ENCODE data around the gene CELA3A.

Gene CELA3A

GRCh38 chr1:22043198-22043769, 41.8 kb downstream of the CELA3A start:
- no peak for DNase-seq (ENCODE audit: low spot score in 2 of 2)
- no peak for ATAC-seq (ENCODE audit: low read depth)
- Mint-ChIP-seq H3K4me1 (peaks cover 28% of the 10 kb centered on the region), H3K9me3 (peaks cover 4% of the 10 kb centered on the region), H3K4me3 (no peak overlapping the region), H3K36me3 (peaks cover 5% of the 10 kb centered on the region), H3K27ac (peak overlapping the region; percentile 30), H3K27me3 (no peaks in the 10 kb centered on the region)

- no peak for DNase-seq (ENCODE audit: low spot score in 2 of 2)
- Mint-ChIP-seq H3K9me3 (peaks cover 4% of the 10 kb centered on the region), H3K4me3 (no peak overlapping the region), H3K27ac (peak overlapping the region; percentile 45), H3K4me1 (peaks cover 30% of the 10 kb centered on the region), H3K27me3 (no peaks in the 10 kb centered on the region), H3K36me3 (peaks cover 5% of the 10 kb centered on the region)
- no peak for ATAC-seq (ENCODE audit: low read depth)
Observed at GRCh38 chr1:22044690-22045420, 43.4 kb downstream of the CELA3A start.

- ATAC-seq (ENCODE audit: low read depth) (no peak), DNase-seq (ENCODE audit: low spot score in 2 of 2) (no peak)
- Mint-ChIP-seq H3K36me3 (peaks cover 5% of the 10 kb centered on the region), H3K4me3 (no peak overlapping the region), H3K27me3 (no peaks in the 10 kb centered on the region), H3K9me3 (peaks cover 4% of the 10 kb centered on the region), H3K4me1 (peaks cover 26% of the 10 kb centered on the region), H3K27ac (peak overlapping the region; percentile 7)
Observed at GRCh38 chr1:22045604-22046228, 44.3 kb downstream of the CELA3A start.

GRCh38 chr1:22048351-22049192, 47.1 kb downstream of the CELA3A start:
- Mint-ChIP-seq H3K27ac (no peak overlapping the region), H3K4me1 (peaks cover 16% of the 10 kb centered on the region), H3K27me3 (no peaks in the 10 kb centered on the region), H3K36me3 (peaks cover 5% of the 10 kb centered on the region), H3K4me3 (no peak overlapping the region), H3K9me3 (peaks cover 4% of the 10 kb centered on the region)
- DNase-seq (ENCODE audit: low spot score in 2 of 2) (no peak), ATAC-seq (ENCODE audit: low read depth) (no peak)

- Mint-ChIP-seq H3K36me3 (peaks cover 7% of the 10 kb centered on the region), H3K4me1 (peaks cover 16% of the 10 kb centered on the region), H3K27me3 (no peaks in the 10 kb centered on the region), H3K4me3 (no peak overlapping the region), H3K9me3 (peaks cover 2% of the 10 kb centered on the region), H3K27ac (no peak overlapping the region)
- DNase-seq (ENCODE audit: low spot score in 2 of 2) (no peak), ATAC-seq (ENCODE audit: low read depth) (no peak)
Observed at GRCh38 chr1:22050330-22050729, 48.9 kb downstream of the CELA3A start.

GRCh38 chr1:22051607-22052114, 50.2 kb downstream of the CELA3A start:
- Mint-ChIP-seq H3K27me3 (no peaks in the 10 kb centered on the region), H3K4me3 (peak overlapping the region; percentile 88), H3K27ac (peak overlapping the region; percentile 99), H3K9me3 (no peaks in the 10 kb centered on the region), H3K36me3 (peaks cover 9% of the 10 kb centered on the region), H3K4me1 (peaks cover 18% of the 10 kb centered on the region)
- ATAC-seq (ENCODE audit: low read depth) (no peak), DNase-seq (ENCODE audit: low spot score in 2 of 2) (no peak)

- H3K9me3 Mint-ChIP-seq = no peaks in the 10 kb centered on the region
Observed at GRCh38 chr1:22052115-22053016, 50.9 kb downstream of the CELA3A start, which contains the start of gene CDC42. CDC42 (plus strand) TSS chr1:22052709; CDS start chr1:22078479, 25,770 bp downstream.

GRCh38 chr1:22053017-22053860, 51.8 kb downstream of the CELA3A start:
- Mint-ChIP-seq H3K4me3 (peak overlapping the region; percentile 98), H3K27me3 (no peaks in the 10 kb centered on the region), H3K27ac (peak overlapping the region; percentile 99), H3K36me3 (peaks cover 13% of the 10 kb centered on the region), H3K4me1 (peaks cover 22% of the 10 kb centered on the region), H3K9me3 (no peaks in the 10 kb centered on the region)
- peak; percentile 65 to 70 for DNase-seq (ENCODE audit: low spot score in 2 of 2)
- ATAC-seq (ENCODE audit: low read depth) = peak; percentile 37

More at GRCh38 chr1:22052115-22053016, 50.9 kb downstream of the CELA3A start, which contains the start of gene CDC42:
- peaks cover 9% of the 10 kb centered on the region for H3K36me3 Mint-ChIP-seq
- DNase-seq (ENCODE audit: low spot score in 2 of 2) = peak; percentile 96 to 98
- ATAC-seq (ENCODE audit: low read depth) = peak; percentile 87
- peak within 1 kb of the TSS; percentile 99 for H3K27ac Mint-ChIP-seq
- H3K27me3 Mint-ChIP-seq = no peaks in the 10 kb centered on the region
- H3K4me3 Mint-ChIP-seq = peak within 1 kb of the TSS; percentile 98
- peaks cover 23% of the 10 kb centered on the region for H3K4me1 Mint-ChIP-seq

- Mint-ChIP-seq H3K27ac (peak overlapping the region; percentile 99), H3K4me1 (peaks cover 17% of the 10 kb centered on the region), H3K4me3 (peak overlapping the region; percentile 98), H3K36me3 (peaks cover 13% of the 10 kb centered on the region), H3K27me3 (no peaks in the 10 kb centered on the region), H3K9me3 (no peaks in the 10 kb centered on the region)
- ATAC-seq (ENCODE audit: low read depth) (no peak), DNase-seq (ENCODE audit: low spot score in 2 of 2) (no peak)
Observed at GRCh38 chr1:22053861-22054770, 52.7 kb downstream of the CELA3A start.

GRCh38 chr1:22055463-22055862, 54.0 kb downstream of the CELA3A start:
- Mint-ChIP-seq H3K27me3 (no peaks in the 10 kb centered on the region), H3K9me3 (no peaks in the 10 kb centered on the region), H3K4me3 (peak overlapping the region; percentile 71), H3K36me3 (peaks cover 15% of the 10 kb centered on the region), H3K4me1 (peaks cover 22% of the 10 kb centered on the region), H3K27ac (no peak overlapping the region)
- DNase-seq (ENCODE audit: low spot score in 2 of 2) (no peak), ATAC-seq (ENCODE audit: low read depth) (no peak)

- ATAC-seq (ENCODE audit: low read depth) = no peak
- peak overlapping the region; percentile 13 for H3K27ac Mint-ChIP-seq
- H3K36me3 Mint-ChIP-seq = peaks cover 15% of the 10 kb centered on the region
- no peaks in the 10 kb centered on the region for H3K9me3 Mint-ChIP-seq
- H3K27me3 Mint-ChIP-seq = no peaks in the 10 kb centered on the region
- no peak for DNase-seq (ENCODE audit: low spot score in 2 of 2)
- peaks cover 26% of the 10 kb centered on the region for H3K4me1 Mint-ChIP-seq
- peak overlapping the region; percentile 41 for H3K4me3 Mint-ChIP-seq
Observed at GRCh38 chr1:22056043-22056442, 54.6 kb downstream of the CELA3A start.
